Measurements from ENCODE around the gene NBEA. TPM values are rescaled to one million over a fixed set of nuclear protein-coding genes. Genes with fewer than 3 reads are reported as not detected.

NBEA gene
- total RNA-seq, 3 donors from 2014 or later: 7.5 to 18.6 (median 16.1) TPM

DNA sequence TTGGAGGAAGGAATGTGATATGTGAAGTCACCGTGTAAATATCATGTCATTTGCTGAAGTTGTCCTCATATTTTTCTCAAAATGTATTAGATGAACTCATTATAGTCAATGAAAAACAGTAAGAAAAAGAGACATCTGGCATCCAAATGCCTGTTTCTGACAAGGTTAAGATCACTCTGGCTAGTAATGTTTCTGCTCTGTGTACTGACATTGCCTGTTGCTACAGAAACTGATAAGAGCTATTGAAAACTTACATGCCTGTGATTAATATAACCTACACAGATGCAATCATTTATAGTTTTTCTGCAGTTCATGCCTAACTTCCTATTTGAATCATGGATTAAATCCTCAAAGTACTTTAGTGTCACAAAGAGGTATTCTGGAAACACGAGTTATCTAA lies 249.8 kb downstream of the NBEA start:
- no peak for TF ChIP-seq POLR2A (IDR thresholded peaks at IDR 0.05)
- no peak for TF ChIP-seq POLR2AphosphoS5 (IDR thresholded peaks at IDR 0.05)
- TF ChIP-seq, protein P1, sequence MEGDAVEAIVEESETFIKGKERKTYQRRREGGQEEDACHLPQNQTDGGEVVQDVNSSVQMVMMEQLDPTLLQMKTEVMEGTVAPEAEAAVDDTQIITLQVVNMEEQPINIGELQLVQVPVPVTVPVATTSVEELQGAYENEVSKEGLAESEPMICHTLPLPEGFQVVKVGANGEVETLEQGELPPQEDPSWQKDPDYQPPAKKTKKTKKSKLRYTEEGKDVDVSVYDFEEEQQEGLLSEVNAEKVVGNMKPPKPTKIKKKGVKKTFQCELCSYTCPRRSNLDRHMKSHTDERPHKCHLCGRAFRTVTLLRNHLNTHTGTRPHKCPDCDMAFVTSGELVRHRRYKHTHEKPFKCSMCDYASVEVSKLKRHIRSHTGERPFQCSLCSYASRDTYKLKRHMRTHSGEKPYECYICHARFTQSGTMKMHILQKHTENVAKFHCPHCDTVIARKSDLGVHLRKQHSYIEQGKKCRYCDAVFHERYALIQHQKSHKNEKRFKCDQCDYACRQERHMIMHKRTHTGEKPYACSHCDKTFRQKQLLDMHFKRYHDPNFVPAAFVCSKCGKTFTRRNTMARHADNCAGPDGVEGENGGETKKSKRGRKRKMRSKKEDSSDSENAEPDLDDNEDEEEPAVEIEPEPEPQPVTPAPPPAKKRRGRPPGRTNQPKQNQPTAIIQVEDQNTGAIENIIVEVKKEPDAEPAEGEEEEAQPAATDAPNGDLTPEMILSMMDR (IDR thresholded peaks at IDR 0.05): no peak
- intact Hi-C loops (cut with DNase I; ENCODE audit: low total_unique reads): no loop called here
- Histone ChIP-seq H3K36me3 (no peaks in the 10 kb centered on the region), H3K9me3 (peaks cover 0 to 9% of the 10 kb centered on the region in 2 donors), H3K4me3 (no peak overlapping the region), H3K4me1 (no peaks in the 10 kb centered on the region), H3K27ac (no peak overlapping the region), H3K27me3 (no peaks in the 10 kb centered on the region)
- DNase-seq (ENCODE audit: low spot score in 2 of 2): no peak

DNA sequence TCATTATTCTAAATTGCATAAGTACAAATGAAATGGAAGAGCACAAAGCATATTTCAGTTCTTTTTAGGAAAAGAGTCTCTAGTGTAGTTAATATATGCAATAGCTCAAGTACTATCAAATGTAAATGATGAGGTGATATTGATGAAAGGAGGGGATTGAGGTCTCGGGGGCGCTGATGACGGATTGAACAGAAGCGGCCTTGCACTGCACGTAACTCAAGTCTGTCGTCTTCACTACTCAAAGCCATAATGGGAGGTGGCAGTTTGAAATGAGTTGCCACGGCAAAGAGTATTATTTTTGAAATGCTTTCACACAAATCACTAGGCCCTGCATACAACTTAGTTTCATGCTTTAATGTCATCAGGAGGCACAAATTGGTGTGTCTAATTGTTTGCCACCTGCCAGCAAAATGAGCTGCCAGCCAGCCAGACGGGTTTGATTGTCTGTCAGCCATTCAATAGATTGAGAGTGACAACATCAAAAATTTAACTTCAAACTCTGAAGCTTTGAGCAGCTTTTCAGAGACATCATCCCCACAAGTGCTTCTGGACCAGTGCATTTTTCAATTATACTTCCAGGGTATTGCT lies 256.6 kb downstream of the NBEA start:
- Histone ChIP-seq H3K36me3 (no peaks in the 10 kb centered on the region), H3K27ac (no peak overlapping the region), H3K4me1 (no peaks in the 10 kb centered on the region), H3K27me3 (no peaks in the 10 kb centered on the region), H3K4me3 (no peak overlapping the region), H3K9me3 (no peaks in the 10 kb centered on the region)
- intact Hi-C loops (cut with DNase I; ENCODE audit: low total_unique reads): no loop called here
- no peak for DNase-seq (ENCODE audit: low spot score in 2 of 2)
- TF ChIP-seq, protein P1 (IDR thresholded peaks at IDR 0.05): no peak
- TF ChIP-seq POLR2A (IDR thresholded peaks at IDR 0.05): no peak
- TF ChIP-seq POLR2AphosphoS5 (IDR thresholded peaks at IDR 0.05): no peak

DNA sequence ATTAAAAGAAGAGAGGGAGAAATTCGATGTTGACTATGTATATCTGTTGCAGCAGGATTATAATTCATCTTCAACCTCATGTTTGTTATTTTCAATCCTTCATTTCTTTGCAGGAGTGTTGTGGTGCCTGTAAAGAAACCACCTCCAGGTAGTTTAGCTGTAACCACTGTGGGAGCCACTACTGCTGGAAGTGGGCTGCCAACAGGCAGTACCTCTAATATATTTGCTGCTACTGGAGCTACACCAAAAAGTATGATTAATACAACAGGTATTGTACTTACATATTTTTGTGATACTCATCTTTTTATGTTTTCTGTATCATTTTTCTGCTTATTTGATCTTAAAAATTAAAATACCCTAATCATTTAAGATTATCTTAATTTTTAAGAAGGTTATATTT lies 266.5 kb downstream of the NBEA start:
- intact Hi-C loops (cut with DNase I; ENCODE audit: low total_unique reads): no loop called here
- no peak overlapping the region for H3K27ac ChIP-seq
- H3K36me3 ChIP-seq: no peaks in the 10 kb centered on the region
- no peak for TF ChIP-seq POLR2AphosphoS5 (IDR thresholded peaks at IDR 0.05)
- TF ChIP-seq, protein P1 (IDR thresholded peaks at IDR 0.05): no peak
- TF ChIP-seq POLR2A (IDR thresholded peaks at IDR 0.05): no peak
- no peak for DNase-seq (ENCODE audit: low spot score in 2 of 2)
- no peaks in the 10 kb centered on the region for H3K9me3 ChIP-seq
- H3K27me3 ChIP-seq: no peaks in the 10 kb centered on the region
- no peaks in the 10 kb centered on the region for H3K4me1 ChIP-seq
- H3K4me3 ChIP-seq: no peak overlapping the region

DNA sequence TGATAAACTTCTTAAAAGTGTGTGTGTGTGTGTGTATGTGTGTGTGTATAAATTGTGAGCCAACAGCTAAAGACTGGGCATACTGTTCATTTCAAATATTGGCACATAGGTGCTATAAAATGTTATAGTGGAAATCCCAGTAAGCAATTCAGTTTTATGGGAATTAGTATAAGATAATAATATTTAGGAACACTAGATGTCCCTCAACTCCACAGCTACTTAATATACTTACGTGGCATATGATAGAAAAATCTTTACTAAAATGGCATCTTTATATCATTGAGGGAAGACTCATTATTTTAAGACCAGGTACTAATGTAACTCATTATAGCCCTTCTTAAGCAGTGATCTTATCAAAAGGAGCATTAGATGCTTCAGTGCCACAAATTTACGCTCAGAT lies 268.2 kb downstream of the NBEA start:
- Histone ChIP-seq H3K27me3 (no peaks in the 10 kb centered on the region), H3K4me1 (no peaks in the 10 kb centered on the region), H3K36me3 (no peaks in the 10 kb centered on the region), H3K9me3 (no peaks in the 10 kb centered on the region), H3K27ac (no peak overlapping the region), H3K4me3 (no peak overlapping the region)
- intact Hi-C loops (cut with DNase I; ENCODE audit: low total_unique reads): no loop called here
- no peak for DNase-seq (ENCODE audit: low spot score in 2 of 2)
- TF ChIP-seq, protein P1 (IDR thresholded peaks at IDR 0.05): no peak
- no peak for TF ChIP-seq POLR2A (IDR thresholded peaks at IDR 0.05)

DNA sequence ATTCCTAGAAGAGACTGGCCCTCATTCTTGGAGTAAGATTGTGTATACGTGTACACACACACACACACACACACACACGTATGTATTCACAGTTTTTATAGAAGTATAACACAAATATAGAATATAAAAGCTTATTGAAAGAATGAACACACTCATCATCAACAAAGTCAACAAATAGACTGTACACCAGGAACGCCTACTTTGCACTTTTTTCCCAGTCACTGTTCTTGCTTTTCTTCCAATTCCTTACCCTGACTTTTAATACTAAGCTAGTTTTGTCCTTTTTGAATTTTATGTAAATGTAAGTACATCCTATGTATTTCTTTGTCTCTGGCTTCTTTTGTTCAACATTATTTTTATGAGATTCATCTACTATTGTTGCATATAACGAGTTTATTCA lies 269.9 kb downstream of the NBEA start:
- intact Hi-C loops (cut with DNase I; ENCODE audit: low total_unique reads): no loop called here
- H3K27me3 ChIP-seq: no peaks in the 10 kb centered on the region
- TF ChIP-seq POLR2A (IDR thresholded peaks at IDR 0.05): no peak
- TF ChIP-seq, protein P1 (IDR thresholded peaks at IDR 0.05): no peak
- no peak for TF ChIP-seq POLR2AphosphoS5 (IDR thresholded peaks at IDR 0.05)
- no peak overlapping the region for H3K4me3 ChIP-seq
- no peaks in the 10 kb centered on the region for H3K36me3 ChIP-seq
- H3K27ac ChIP-seq: no peak overlapping the region
- no peak for DNase-seq (ENCODE audit: low spot score in 2 of 2)
- H3K4me1 ChIP-seq: no peaks in the 10 kb centered on the region
- H3K9me3 ChIP-seq: no peaks in the 10 kb centered on the region

Data from breast epithelium (tissue), 4 donors.